ENCODE results near the gene CHN2.
"Not testable (repeated sequence)": the region's sequence is repeated elsewhere in the genome, so short reads cannot be mapped to it uniquely, and the experiment has no call there.

CHN2 gene

DNA sequence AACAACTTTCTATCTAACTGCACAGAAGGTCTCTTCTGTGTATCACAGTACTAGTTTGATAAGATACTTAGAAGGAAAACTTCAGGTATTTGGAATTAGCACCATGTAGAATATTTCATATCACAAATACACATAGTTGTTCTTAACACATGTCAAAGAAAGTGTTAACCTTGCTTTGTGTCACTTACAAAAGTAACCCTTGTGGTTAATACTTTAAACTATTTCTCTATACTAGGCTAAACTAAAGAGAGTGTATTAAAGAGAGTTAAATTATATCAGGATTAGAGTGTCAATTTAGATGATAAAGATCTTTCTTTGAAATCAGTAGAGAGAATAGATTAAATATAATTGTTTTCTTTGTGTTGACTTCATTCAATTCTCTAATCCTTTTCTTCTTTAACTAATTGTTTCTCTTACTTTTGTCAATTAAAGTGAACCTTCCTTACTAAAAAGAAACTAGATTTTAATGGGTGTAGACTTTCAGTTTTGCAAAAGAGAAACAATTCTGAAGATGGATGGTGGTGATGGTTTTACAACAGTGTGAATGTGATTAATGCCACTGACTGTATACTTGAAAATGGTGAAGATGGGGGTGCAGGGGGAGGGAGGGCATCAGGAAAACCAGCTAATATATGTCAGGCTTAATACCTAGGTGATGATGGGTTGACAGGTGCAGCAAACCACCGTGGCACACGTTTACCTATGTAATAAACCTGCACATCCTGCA, 67.8 kb downstream of the CHN2 start:
- no peak for DNase-seq

DNA sequence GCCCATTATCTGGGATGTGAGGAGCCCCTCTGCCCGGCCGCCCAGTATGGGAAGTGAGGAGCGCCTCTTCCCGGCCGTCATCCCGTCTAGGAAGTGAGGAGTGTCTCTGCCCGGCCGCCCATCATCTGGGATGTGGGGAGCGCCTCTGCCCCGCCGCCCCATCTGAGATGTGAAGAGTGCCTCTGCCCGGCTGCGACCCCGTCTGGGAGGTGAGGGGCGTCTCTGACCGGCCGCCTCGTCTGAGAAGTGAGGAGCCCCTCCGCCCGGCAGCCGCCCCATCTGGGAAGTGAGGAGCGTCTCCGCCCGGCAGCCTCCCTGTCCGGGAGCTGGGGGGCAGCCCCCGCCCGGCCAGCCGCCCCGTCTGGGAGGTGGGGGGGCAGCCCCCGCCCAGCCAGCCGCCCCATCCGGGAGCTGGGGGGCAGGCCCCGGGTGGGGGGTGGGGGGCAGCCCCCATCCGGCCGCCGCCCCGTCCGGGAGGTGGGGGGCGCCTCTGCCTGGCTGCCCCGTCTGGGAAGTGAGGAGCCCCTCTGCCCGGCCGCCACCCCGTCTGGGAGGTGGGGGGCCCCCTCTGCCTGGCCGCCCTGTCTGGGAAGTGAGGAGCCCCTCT, 69.1 kb downstream of the CHN2 start:
- DNase-seq, result not testable (repeated sequence)

DNA sequence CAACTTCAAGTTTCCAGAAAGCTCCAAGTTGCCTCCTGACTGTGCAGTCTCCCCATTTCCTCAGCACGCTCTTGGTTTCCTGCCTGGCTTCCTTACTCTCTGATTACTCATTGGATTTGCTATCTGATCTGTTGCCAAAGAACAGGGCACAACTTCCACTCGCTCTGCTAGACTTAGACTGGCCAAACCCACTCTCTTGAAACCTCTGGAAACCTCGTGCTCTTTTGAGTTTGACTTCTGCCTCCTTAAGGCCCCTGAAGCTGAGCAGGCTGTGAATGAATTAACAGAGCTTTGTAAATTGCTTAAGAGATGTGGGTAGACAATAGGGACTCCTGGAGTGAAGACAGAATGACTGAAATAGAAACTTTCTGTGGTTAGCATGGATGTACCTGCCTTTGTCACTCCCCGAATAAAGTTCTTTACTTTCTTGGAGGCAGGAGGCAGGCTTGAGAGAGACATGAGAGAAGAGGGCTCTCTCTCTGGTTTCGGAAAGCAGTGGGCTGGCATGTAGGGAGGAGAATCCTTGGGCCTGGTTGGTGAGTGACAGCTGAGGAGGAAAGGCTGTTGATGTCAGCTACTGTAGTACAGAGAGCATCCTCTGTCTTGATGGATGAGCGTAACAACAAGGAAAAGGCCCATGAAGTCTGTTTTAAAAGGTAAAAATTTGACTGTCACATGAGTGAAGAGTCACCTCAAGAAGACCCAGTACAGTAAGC, 70.8 kb downstream of the CHN2 start:
- no peak for DNase-seq

DNA sequence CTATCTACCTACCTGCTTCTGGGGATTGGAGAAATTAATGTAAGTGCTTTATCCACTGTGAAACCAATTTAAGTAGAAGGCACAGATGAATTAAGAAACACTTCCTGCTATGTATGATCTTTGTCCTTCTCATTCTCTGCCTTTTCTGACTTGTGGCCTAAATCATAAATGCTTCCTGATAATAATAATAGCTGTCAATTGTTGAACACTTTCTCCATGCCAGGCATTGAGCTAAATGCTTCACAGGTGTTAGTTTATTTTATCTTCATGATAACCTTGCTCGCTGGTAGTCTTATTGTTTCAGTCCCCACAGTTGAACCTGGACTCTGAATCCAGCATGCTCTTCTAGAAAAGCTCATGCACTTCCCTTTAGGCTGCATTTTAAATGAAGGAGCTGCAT, 75.4 kb downstream of the CHN2 start:
- no peak for DNase-seq

DNA sequence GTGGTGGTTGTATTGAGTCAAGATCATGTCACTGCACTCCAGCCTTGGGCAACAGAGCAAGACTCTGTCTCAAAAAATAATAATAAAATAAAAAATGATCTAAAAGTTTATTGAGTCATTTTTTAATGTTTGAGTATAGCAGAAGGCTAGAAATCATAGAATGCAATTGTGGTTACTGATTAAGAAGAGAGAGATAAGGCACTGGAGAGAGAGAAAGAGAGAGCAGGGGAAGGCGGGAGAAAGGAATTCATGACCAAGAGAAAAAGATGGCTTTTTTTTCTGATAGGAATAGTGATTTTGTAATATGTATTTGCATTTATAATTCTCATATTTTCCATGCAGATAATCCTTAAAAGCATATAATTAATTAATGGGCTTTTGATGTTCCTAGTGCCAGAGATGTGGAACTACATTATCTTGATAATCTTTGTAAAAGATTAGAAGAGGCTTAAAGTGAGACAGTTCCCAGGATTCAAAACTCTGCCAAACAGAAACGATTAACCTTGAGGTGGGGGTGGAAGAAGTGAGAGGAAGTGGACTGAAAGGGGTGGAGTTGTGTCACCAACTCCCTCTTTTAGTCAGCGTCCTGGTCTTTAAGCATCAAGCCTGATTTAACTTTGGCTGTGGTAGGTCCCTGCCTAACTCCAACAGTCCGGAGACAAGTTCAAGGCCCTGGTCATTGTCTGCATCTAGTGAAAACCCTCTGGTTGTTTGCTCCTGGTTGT, 76.2 kb downstream of the CHN2 start:
- DNase-seq, result no peak

DNA sequence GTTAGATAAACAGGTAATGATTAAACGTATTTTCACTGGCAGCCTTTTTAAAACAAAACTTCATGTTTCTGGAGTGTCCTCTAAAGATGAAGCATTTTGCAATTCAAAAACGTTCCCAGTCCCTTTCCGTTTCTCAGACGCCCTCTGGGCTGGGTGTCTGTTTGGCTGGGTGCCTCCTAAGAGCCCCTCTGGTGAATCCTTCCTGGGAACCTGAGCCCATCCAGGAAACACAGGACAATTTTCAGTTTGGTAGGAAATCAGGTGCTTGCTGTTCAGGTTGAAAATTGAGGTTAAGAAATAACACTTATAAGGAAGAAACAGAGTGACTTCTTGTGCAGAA, 76.7 kb downstream of the CHN2 start:
- DNase-seq, result no peak

DNA sequence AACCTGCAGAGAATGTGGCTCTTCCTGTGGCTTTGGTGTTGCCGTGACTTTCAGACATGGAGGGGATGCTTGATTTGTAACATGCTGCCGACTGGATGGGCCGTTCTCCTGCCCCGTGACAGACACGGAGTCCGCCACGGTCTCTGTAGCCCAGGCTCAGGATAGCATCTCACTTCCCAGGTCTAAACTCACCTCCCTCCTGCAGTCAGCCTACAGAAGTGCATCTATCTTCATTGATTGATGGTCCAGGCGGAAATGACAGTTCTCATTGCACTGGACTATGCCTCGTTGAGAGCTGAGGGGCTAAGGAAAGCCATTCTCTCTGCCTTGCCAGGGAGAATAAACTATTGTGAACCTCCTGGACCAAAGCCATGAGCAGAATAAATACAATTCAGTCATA, 77.5 kb downstream of the CHN2 start:
- DNase-seq, result no peak

DNA sequence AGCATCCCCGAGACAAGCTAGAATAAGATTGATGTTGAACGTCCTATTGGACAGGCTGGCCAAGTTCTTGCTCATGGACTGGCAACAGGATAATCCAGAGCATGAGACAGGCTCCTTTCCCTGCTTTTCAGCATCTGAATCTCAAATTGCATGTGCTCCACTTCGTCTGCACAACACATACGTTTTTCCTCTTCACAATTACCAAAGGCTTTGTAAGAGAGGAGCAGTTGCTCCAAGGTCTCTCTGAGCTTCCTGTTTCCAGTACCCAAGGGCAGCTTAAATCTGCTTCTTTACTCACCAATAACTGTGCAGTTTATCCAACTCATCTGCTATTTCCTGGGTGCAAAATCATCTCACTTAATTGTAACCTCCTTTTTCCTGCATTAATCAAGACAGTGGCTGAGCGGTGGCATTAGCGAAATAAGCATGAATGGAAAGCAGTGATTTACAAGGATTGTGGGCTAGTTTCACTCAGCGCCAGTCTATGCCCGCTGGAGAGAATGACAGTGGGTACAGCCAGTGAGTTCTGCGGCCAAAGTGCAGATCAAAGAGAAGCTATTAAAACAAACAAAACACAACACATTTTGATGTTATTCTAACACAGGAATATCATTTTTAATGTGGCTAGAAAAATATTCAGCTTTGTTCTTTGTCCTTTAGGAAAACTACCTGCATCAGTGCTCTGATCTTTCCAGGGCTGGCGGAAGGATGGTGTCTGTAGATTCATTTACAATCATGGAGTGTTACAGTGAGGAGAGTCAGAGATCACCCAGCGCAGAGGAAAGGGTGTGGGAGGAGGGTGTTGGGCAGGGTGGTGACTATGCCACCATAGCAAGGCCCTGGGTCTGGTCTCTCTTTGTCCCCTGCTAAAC, 79.8 kb downstream of the CHN2 start:
- peak; percentile 72 for DNase-seq

DNA sequence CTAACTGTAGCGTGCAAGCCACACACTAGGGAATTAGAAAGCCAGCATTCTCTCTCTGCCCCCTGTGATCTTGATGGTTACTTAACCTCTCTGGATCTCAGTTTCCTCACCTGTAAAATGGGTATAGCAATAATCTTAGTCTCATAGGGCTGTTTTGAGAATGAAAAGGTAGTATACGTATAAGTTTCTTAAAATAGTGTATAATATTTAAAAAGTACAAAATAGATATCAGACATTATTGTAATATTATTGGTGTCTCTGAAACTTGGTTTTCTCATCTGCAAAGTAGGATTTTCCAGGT, 80.4 kb downstream of the CHN2 start:
- DNase-seq, result no peak

DNA sequence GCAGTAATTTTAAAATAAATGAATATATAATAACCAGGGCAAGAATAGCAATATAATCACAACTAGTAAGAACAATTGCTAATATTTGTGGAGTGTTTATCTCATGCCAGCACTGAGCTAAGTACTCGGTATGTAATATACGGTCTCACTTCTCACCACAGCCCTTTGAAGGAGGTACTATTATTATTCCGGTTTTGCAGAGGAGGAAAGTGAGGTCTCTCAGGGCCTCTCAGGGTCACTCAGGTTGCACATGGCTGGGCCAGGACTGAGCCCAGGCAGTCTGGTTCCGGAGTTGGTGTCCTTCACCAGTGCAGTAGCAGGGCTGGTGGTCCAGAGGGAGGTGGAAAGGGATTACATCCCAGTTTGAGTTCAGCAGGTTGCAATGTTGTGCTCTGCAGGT, 80.9 kb downstream of the CHN2 start:
- no peak for DNase-seq

DNA sequence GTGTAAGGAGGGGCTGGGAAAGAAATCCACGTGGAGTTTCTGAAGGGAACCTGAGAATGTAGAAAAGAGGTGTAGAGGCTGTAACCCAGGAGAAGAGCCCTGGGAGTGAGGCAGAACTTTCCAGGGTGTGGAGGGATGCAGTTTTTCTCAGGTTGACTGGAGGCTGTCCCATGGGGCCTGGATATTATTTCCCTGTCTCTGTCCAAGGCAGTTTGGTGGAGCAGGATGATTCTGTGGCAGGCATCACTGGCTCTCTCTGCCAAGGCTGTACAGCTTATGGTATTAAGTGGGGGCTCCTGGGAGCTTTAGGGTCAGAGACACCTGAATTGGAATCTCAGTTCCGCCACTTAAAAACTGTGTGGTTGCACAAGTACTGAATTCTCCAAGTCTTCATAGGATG, 81.6 kb downstream of the CHN2 start:
- DNase-seq, result no peak

DNA sequence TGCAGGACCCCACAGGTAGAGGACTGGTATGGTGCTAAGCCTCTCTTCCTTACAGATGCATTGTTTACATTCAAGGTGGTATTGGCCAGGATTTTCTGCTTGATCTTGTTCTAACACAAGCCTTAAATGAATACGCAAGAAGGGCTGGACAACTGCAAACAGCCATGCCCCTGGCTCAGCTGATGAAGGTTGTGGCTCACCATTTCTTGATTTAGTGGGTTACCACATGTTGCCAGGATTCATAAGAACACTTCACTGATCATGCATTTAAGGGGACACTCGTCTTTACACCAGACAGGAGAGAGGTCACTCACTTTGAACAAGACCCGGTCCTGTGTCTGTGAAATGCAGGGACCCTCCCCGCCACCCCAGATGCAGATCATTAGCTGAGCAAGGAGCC, 82.2 kb downstream of the CHN2 start:
- DNase-seq, result no peak

DNA sequence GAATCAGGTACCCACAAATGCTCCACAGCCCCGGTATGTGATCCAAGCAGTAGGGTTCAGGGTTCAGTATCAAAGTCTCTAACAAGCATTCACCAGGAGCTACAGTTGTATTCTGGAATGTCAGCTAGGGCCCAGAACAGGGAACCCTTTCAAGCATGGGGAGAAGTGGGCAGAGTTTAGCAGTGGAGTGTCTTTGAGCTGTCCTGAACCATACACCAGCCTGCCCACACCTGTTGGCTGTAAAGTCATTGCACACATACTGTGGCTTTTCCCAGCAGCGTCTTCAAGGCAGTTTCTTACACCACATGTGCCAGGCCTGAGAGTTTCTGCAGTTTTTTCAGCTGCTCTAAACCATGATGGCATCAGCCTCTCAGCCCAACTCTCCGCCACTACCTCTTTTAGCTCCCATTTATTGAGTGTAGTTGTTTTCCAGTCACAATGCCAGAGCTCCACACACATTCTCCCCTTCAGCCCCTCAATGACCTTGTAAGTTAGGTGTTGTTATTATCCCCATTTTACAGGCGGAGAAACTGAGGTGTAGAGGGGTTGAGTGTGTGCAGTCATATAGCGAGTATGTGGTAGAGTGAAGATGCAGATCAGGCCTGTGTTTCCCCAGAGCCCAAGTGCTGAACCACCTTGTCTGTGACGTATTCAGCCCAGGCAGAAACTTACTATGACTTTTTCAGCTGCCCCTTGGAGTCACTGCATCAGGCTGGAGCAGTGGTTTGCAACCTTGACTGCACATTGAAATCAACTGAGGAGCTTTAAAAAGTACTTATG, 83.1 kb downstream of the CHN2 start:
- no peak for DNase-seq

DNA sequence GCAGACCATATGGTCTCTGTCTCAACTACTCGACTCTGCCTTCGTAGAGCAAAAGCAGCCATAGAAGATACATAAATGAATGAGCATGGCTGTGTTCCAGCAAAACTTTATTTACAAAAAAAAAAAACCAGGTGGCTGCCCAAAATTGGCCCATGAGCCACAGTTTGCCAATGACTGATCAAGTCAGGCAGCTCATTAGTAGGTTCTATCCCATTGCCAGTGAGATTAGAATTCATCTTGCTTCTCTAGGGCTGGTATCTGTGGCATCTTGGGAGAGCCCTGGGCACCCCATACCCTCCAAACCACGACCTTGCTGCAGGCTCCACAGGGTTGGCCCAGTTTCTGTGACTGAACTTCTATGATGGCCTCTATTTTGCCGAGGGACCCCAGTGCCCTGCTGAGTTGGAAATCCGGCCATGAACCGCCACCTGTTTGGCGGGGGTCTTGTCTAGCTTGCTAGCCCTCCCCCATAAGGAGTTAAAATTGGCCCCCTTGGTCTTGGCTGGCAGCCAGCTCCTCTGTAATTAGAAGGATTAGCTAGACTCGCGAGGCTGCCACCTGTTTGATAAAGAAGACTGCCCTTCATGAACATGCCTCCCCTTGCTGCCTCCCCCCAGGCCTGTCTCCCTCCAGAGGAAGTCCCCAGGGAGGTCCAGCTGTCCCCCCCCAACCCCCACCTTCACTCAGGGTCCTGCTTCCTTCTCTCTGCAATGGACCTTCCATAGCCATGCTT, 83.9 kb downstream of the CHN2 start:
- DNase-seq, result no peak

DNA sequence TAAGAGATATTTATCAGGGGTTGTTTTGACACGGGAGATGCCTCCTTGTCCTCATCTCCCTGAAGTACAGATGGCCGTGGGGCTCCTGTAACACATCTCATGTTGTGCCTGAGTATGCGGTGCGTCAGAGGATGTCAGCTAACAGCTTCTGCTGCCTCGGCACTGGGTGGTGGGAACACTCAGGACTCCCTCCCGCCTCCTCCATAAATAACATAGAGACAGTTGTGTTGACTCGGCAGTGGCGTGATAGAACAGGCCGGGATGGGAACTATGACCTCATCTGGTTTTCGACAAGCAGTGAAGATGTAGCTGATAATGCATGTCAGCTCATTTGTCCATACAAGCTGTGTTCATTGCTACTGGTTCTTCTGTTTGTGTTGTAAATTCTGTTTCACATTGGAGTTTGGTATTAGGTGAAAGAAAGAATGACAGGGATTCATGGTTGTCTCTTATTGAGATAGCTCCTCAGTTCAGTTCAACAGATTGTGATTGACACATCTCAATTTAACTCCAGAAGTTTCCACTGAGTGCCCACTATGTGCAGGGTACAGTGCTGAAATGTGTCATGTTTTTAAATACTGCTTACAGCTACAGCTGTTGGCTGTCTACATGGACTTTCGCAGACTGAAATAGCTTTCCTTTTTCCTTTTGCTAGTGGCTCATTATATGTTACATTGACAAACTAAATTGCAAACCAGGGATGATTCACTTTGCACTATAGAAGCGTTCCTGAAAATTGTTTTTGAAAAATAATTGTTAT, 87.4 kb downstream of the CHN2 start:
- peak; percentile 18 for DNase-seq

DNA sequence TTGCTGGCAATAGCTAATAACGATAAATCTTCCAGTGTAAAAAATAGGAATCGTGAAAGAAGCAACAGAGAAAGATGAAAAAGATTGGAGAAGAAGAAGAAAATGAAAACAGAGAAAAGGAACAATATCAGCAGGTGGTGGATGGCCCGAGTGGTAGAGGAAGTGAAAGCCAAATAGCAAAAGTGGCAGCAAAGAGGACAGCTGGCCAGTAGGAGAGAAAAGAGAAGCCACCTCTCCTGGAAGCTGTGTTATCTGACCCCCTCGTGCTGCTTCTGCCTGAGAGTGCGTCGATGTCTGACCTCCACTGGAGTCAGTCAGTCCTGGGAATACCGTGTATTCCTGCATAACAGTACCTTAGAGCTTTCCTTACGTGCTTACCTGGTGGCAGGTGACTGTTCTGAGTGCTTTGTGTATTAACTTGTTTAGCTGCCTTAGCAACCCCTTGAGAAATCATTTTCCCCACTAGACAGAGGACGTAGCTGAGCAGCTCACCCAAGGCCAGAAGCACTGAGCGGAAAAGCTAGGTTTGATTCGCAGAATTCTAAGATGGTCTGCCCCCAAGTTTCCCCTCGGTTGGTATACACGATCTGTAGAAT, 88.3 kb downstream of the CHN2 start:
- no peak for DNase-seq

DNA sequence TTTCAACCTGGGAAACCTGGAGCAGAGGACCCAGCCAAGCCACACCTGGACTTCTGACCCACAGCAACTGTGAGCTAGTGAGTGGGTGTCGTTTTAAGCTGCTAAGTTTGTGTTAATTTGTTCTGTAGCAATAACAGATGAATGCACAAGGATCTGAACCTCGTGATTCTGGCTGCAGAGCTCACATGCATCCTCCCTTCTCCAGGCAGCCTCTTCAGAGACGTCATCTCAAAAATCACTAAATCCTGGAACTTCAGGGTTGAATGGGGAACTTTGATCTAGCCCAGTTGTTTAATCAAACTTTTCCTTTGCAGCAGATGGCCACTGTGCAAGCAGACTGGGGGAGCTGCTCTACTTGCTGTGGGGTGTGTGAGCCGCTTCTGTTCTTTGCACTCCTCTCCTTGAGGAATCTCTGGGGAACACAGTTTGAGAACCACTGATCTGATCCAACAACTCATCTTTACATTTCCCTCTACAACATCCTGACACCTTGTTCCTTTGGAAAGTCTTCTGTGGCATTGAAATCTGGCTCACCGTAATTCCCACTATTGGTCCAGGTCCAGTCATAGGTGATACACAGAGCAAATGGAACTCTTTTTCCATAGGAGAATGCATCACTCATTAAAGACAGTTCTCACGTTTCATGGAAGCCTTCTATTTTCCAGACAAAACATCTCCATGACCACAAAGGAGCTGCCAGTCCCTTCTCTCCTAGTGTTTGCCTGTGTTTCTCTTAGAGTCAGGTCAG, 90.3 kb downstream of the CHN2 start:
- DNase-seq, result no peak

DNA sequence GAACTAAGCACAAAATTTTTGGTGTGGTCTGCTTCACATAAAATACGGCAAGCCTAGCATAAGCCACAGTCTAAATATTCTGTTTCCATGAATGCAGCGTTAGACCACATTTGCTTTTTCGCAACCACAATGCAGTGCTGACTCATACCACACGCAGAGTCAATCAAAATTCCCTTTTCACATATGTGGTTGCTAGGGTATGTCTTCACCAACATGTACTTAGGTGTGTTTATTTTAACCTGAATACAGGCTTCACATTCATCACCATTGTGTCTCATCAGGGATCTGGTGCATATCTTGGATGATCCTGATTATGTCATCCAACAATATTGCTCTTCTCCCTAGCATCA, 90.8 kb downstream of the CHN2 start:
- peak; percentile 94 for DNase-seq

DNA sequence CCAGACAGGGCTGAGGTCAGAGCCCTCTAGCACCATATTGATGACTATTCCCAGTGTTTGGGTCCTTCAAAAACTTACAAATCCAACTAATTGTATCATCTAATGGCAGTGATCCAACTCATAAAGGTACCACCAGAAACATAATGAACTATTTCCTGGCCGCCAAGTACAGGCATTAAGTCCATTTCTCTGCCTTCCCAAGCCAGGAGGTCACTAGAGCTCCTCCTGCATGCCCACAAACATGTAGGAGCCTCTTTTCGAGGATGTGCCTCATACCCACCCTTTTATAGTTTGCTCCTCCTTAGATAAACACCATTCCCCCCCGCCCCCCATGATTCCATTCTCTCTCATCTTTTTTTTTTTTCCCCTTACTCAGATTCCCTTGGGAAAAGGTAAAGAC, 91.3 kb downstream of the CHN2 start:
- no peak for DNase-seq

All from fibroblast of skin of scalp (primary cell).